Measurements from ENCODE around the gene UROC1. TPM values are rescaled to one million over a fixed set of nuclear protein-coding genes. Genes with fewer than 3 reads are reported as not detected.

The UROC1 gene
- total RNA-seq, 1 experiment from 2014 or later: not detected

DNA sequence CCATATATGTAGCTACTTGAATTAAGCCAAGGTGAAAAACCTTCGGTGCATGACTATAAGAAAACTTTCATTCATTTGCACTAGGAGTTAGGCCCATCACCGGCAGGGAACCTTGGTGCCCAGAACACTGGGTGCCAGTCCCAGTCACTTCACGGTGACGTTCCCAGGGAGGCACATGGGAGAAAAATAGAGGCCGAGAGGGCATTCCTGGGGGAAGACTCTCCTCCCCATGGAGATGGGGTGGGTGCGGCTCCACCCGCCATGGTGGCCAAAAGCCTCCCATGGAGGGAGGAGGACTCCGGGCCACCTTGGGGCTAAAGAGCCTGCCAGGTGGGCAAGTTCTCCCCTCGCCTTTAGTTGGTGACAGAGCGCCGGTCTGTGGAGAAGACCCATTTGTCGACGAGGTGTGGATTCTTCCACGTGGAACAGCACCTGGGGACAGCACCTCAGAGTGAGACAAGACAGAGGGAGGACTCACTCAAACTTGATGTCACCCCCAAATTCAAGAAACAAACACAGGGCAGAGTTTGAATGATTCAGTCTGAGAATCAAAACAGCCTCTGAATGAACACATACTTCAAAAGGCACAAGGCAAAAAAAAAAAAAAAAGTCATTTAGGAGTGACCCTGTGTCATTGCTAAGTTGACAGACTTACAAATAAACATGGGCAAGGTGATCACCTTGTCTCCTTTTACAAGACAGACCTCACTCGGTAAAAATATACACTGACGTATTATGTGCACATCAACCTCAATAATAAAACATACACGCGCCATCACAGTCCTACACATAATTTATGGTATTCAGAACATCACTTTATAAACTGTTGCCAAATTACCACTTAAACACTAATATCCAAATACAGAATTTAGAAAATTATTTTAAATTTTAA is 80.5 kb downstream of the UROC1 start:
- Mint-ChIP-seq H3K27ac (no peak overlapping the region), H3K9me3 (no peaks in the 10 kb centered on the region), H3K4me1 (peaks cover 15 to 30% of the 10 kb centered on the region in 2 experiments), H3K27me3 (ENCODE audit: low read depth) (peaks cover 2% of the 10 kb centered on the region; the same call in 1 of the 2 replicates), H3K4me3 (no peak overlapping the region), H3K36me3 (ENCODE audit: insufficient read depth in 1 of 3, low read depth in 3 of 3) (peaks cover 2 to 35% (median 28%) of the 10 kb centered on the region in 3 experiments; a peak in 6 of 7 replicates)
- Histone ChIP-seq H4K20me1 (ENCODE audit: control insufficient read depth, insufficient read depth, insufficient read length) (no peaks in the 10 kb centered on the region), H2BK15ac (ENCODE audit: low read depth, low read length) (no peak overlapping the region), H4K5ac (ENCODE audit: insufficient read length, low read depth, low read length) (no peak overlapping the region), H3K79me1 (ENCODE audit: insufficient read depth, low read depth, low read length, poor library complexity, severe bottlenecking) (no peaks in the 10 kb centered on the region), H3K4me2 (ENCODE audit: insufficient read depth, insufficient read length, low read length) (no peak overlapping the region), H3K23ac (ENCODE audit: insufficient read length, low read depth, low read length) (no peak overlapping the region), H3K4me1 (ENCODE audit: insufficient read depth, low read length) (no peaks in the 10 kb centered on the region), H3K79me2 (ENCODE audit: insufficient read depth, low read length) (no peaks in the 10 kb centered on the region), H3K27ac (ENCODE audit: insufficient read length, low read depth, low read length) (no peak overlapping the region), H3K4ac (ENCODE audit: low read depth, low read length) (no peak overlapping the region), H3K9ac (ENCODE audit: extremely low read depth, insufficient read length, low read length) (no peak overlapping the region), H2AFZ (ENCODE audit: low read length) (no peak overlapping the region), H3K56ac (ENCODE audit: insufficient read length, low read depth, low read length) (no peak overlapping the region), H4K8ac (replicated peaks; ENCODE audit: insufficient read length, low read depth, low read length) (no peak overlapping the region), H3K18ac (ENCODE audit: insufficient read length, low read depth, low read length) (no peak overlapping the region), H2AK5ac (ENCODE audit: insufficient read length, low read length) (no peak overlapping the region), H3T11ph (ENCODE audit: low read length) (no peak overlapping the region), H2BK5ac (ENCODE audit: insufficient read length, low read length) (no peak overlapping the region), H2BK12ac (ENCODE audit: insufficient read length, low read depth, low read length) (no peak overlapping the region), H3K23me2 (ENCODE audit: insufficient read length, low read depth, low read length, poor library complexity, severe bottlenecking) (no peaks in the 10 kb centered on the region), H3K9me3 (ENCODE audit: control insufficient read depth, low read depth, low read length) (no peaks in the 10 kb centered on the region), H4K91ac (ENCODE audit: insufficient read length, low read depth, low read length) (no peak overlapping the region), H2BK120ac (ENCODE audit: low read depth, low read length, poor library complexity, severe bottlenecking) (no peak overlapping the region), H3K27me3 (ENCODE audit: insufficient read depth, low read length) (no peaks in the 10 kb centered on the region), H2BK20ac (ENCODE audit: low read depth, low read length, poor library complexity, severe bottlenecking) (no peak overlapping the region), H3K14ac (ENCODE audit: insufficient read depth, low read length) (no peak overlapping the region)
- TF ChIP-seq, protein P1, sequence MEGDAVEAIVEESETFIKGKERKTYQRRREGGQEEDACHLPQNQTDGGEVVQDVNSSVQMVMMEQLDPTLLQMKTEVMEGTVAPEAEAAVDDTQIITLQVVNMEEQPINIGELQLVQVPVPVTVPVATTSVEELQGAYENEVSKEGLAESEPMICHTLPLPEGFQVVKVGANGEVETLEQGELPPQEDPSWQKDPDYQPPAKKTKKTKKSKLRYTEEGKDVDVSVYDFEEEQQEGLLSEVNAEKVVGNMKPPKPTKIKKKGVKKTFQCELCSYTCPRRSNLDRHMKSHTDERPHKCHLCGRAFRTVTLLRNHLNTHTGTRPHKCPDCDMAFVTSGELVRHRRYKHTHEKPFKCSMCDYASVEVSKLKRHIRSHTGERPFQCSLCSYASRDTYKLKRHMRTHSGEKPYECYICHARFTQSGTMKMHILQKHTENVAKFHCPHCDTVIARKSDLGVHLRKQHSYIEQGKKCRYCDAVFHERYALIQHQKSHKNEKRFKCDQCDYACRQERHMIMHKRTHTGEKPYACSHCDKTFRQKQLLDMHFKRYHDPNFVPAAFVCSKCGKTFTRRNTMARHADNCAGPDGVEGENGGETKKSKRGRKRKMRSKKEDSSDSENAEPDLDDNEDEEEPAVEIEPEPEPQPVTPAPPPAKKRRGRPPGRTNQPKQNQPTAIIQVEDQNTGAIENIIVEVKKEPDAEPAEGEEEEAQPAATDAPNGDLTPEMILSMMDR (conservative IDR thresholded peaks at IDR 0.05): no peak
- WGBS (ENCODE audit: extremely low coverage, insufficient read length, low lambda C conversion rate): 100% methylated on average over 3 of the region's 18 CpGs
- no peak for DNase-seq
